K562 (cell line): ENCODE data around the gene POLR2C. TPM values are rescaled to one million over a fixed set of nuclear protein-coding genes. Genes with fewer than 3 reads are reported as not detected.

Experiments
- BHLHE40 ChIP-seq: IDR thresholded peaks from 2 replicates; pipeline ENCODE4 v1.6.1; 2011; ENCODE audit warnings: low read length, improper control_type of control experiment
- CBFA2T3 ChIP-seq: fragments of 450-650 bp; IDR thresholded peaks from 2 replicates; pipeline ENCODE4 v1.6.1; 2017
- CREB1 ChIP-seq, 2 experiments: sonication (generic) in 1 of 2; formaldehyde crosslinking in 1 of 2; IDR thresholded peaks; 2 replicates each; pipeline versions ENCODE4 v1.6.1 to v1.8.0; 2012 to 2022; ENCODE audit warnings: inconsistent platforms in 1 of 2, mild to moderate bottlenecking in 1 of 2, missing genetic modification reagents in 1 of 2, moderate library complexity in 1 of 2
- ESRRA ChIP-seq: fragments of 450-650 bp; IDR thresholded peaks from 2 replicates; pipeline ENCODE4 v1.6.1; 2014; ENCODE audit warnings: low read depth, mild to moderate bottlenecking, moderate library complexity, borderline replicate concordance
- KLF16 ChIP-seq: IDR thresholded peaks from 2 replicates; pipeline ENCODE4 v1.6.1; 2016; ENCODE audit warnings: antibody characterized with exemption
- MAZ ChIP-seq, 2 experiments: fragments of 450-650 bp in 1 of 2; sonication (generic) in 1 of 2; formaldehyde crosslinking; IDR thresholded peaks in 1 of 2; conservative IDR thresholded peaks in 1 of 2; 2 replicates each; pipeline versions ENCODE4 v1.4.0 to v1.5.0; 2020; ENCODE audit warnings: mild to moderate bottlenecking in 1 of 2, missing genetic modification reagents in 1 of 2
- MBD2 ChIP-seq: sonication (generic); IDR thresholded peaks from 2 replicates; pipeline ENCODE4 v1.6.1; 2016; ENCODE audit warnings: low read depth, borderline replicate concordance
- MCM7 ChIP-seq, 2 experiments: fragments of 450-650 bp; IDR thresholded peaks; 2 replicates each; pipeline ENCODE4 v1.6.1; 2016 to 2018
- MECOM ChIP-seq: fragments of 250-450 bp; sonication (Bioruptor Pico); IDR thresholded peaks from 2 replicates; pipeline ENCODE4 v1.8.0; 2022; ENCODE audit warnings: inconsistent platforms
- MEF2A ChIP-seq: IDR thresholded peaks from 2 replicates; pipeline ENCODE4 v1.6.1; 2011; ENCODE audit warnings: low read depth, mild to moderate bottlenecking, low read length, moderate library complexity; ENCODE audit not compliant: control insufficient read depth
- MEF2D ChIP-seq: conservative IDR thresholded peaks from 2 replicates; pipeline ENCODE4 v1.6.1; 2016; ENCODE audit warnings: low read depth, missing genetic modification characterization, missing compliant biosample characterization
- NCOA1 ChIP-seq: fragments of 450-650 bp; IDR thresholded peaks from 2 replicates; pipeline ENCODE4 v1.6.1; 2016; ENCODE audit warnings: low read depth
- NCOA4 ChIP-seq: fragments of 450-650 bp; IDR thresholded peaks from 2 replicates; pipeline ENCODE4 v1.6.1; 2018; ENCODE audit warnings: mild to moderate bottlenecking; ENCODE audit not compliant: partially characterized antibody
- NR1H2 ChIP-seq: sonication (generic); formaldehyde crosslinking; IDR thresholded peaks from 2 replicates; pipeline ENCODE4 v1.4.0; 2020; ENCODE audit warnings: mild to moderate bottlenecking, missing genetic modification reagents
- SP1 ChIP-seq: sonication (generic); formaldehyde crosslinking; IDR thresholded peaks from 2 replicates; pipeline ENCODE4 v1.8.1; 2022; ENCODE audit warnings: mild to moderate bottlenecking, missing genetic modification reagents
- ZFP1 ChIP-seq: fragments of 450-650 bp; formaldehyde crosslinking; IDR thresholded peaks from 2 replicates; pipeline ENCODE4 v1.4.0; 2020; ENCODE audit warnings: mild to moderate bottlenecking, mixed read lengths
- ZFPM2 ChIP-seq: fragments of 250-450 bp; sonication (Bioruptor Pico); IDR thresholded peaks from 2 replicates; pipeline ENCODE4 v1.5.1; 2022; ENCODE audit warnings: mild to moderate bottlenecking
- ZNF589 ChIP-seq: fragments of 200-800 bp; sonication (Bioruptor generic); IDR thresholded peaks from 2 replicates; pipeline ENCODE4 v1.6.1; 2016; ENCODE audit warnings: low read depth, missing genetic modification characterization, missing compliant biosample characterization
- ZNF76 ChIP-seq: fragments of 250-450 bp; sonication (Bioruptor Pico); IDR thresholded peaks from 2 replicates; pipeline ENCODE4 v1.4.0; 2020; ENCODE audit warnings: mild to moderate bottlenecking, moderate library complexity, borderline replicate concordance
- ZNF79 ChIP-seq: fragments of 250-450 bp; sonication (Bioruptor Pico); IDR thresholded peaks from 2 replicates; pipeline ENCODE4 v1.4.0; 2020; ENCODE audit warnings: low read depth, mild to moderate bottlenecking, moderate library complexity
- polyA plus RNA-seq, 8 experiments: library from polyadenylated mRNA; depleted of rRNA in 4 of 8; stranded (reverse) in 5 of 8; unstranded in 3 of 8; fragments of >200 nt; fragmentation: Nextera tagmentation in 2 of 8; fragmentation: Illumina TruSeq in 1 of 8; extraction: Ambion mirVana in 2 of 8; extraction: Trizol in 1 of 8; gene quantifications; 2 replicates each; pipeline versions ENCODE4 v1.2.1 to v1.2.3, GENCODE V29; 2011 to 2014; ENCODE audit warnings: inconsistent platforms in 1 of 8, missing spikeins in 1 of 8
- total RNA-seq, 7 experiments: library from RNA; depleted of rRNA in 6 of 7; stranded (reverse); fragments of >200 nt in 6 of 7; fragmentation: Illumina TruSeq in 2 of 7; extraction: Trizol in 2 of 7; gene quantifications; 2 replicates each; pipeline versions ENCODE4 v1.2.1 to v1.2.3, GENCODE V29; 2011 to 2021; ENCODE audit warnings: low replicate concordance in 1 of 7
- TF ChIP-seq, protein P1 (sequence below), 2 experiments: fragments of 450-650 bp; formaldehyde crosslinking in 1 of 2; IDR thresholded peaks; 2 replicates each; pipeline versions ENCODE4 v1.4.0 to v1.6.1; 2014 to 2020; ENCODE audit warnings: mild to moderate bottlenecking in 2 of 2, borderline replicate concordance in 1 of 2, low read depth in 1 of 2

POLR2C gene
- total and polyA plus RNA-seq, 9 of the 15 experiments (the other 6 are each of a cell fraction or from before 2014, with no cell fraction given): 70.3 to 163 (median 92.3) TPM

- TF ChIP-seq, protein P1, sequence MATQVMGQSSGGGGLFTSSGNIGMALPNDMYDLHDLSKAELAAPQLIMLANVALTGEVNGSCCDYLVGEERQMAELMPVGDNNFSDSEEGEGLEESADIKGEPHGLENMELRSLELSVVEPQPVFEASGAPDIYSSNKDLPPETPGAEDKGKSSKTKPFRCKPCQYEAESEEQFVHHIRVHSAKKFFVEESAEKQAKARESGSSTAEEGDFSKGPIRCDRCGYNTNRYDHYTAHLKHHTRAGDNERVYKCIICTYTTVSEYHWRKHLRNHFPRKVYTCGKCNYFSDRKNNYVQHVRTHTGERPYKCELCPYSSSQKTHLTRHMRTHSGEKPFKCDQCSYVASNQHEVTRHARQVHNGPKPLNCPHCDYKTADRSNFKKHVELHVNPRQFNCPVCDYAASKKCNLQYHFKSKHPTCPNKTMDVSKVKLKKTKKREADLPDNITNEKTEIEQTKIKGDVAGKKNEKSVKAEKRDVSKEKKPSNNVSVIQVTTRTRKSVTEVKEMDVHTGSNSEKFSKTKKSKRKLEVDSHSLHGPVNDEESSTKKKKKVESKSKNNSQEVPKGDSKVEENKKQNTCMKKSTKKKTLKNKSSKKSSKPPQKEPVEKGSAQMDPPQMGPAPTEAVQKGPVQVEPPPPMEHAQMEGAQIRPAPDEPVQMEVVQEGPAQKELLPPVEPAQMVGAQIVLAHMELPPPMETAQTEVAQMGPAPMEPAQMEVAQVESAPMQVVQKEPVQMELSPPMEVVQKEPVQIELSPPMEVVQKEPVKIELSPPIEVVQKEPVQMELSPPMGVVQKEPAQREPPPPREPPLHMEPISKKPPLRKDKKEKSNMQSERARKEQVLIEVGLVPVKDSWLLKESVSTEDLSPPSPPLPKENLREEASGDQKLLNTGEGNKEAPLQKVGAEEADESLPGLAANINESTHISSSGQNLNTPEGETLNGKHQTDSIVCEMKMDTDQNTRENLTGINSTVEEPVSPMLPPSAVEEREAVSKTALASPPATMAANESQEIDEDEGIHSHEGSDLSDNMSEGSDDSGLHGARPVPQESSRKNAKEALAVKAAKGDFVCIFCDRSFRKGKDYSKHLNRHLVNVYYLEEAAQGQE (IDR thresholded peaks at IDR 0.05; ENCODE audit: borderline replicate concordance): no peak
- TF ChIP-seq, protein P1 (CRISPR knock-in tag; IDR thresholded peaks at IDR 0.05; ENCODE audit: low read depth): no peak
- TF ChIP-seq NR1H2 (no peak), MCM7 (IDR thresholded peaks at IDR 0.05) (no peak), ZFP1 (no peak), MEF2A (no peak), CBFA2T3 (no peak), SP1 (CRISPR knock-in tag) (no peak), ZNF589 (CRISPR knock-in tag) (no peak), NCOA1 (no peak), MBD2 (peak; percentile 85), ZNF79 (CRISPR knock-in tag) (no peak), NCOA4 (no peak), ZNF76 (CRISPR knock-in tag) (no peak), KLF16 (no peak), ZFPM2 (no peak), CREB1 (IDR thresholded peaks at IDR 0.05) (peak; percentile 62), CREB1 (CRISPR knock-in tag; IDR thresholded peaks at IDR 0.05) (peak; percentile 70), BHLHE40 (peak; percentile 26; the same call in 1 of the 2 replicates), MEF2D (no peak), MAZ (CRISPR knock-in tag; conservative IDR thresholded peaks at IDR 0.05 in 1 of 2, IDR thresholded peaks at IDR 0.05 in 1 of 2) (peak; percentile 73 to 80; a peak in 3 of 4 replicates), MECOM (CRISPR knock-in tag) (no peak), ESRRA (peak; percentile 77; the same call in 1 of the 2 replicates)
These were observed at the start of gene POLR2C (continued) for GRCh38 chr16:57462209-57462977.
